GM12872 (cell line): Measurements from ENCODE around the gene HMCN1.

Experiments used
- CTCF ChIP-seq: IDR thresholded peaks from 3 replicates; pipeline ENCODE4 v1.5.1; 2011; ENCODE audit warnings: low read depth, mild to moderate bottlenecking, low read length, moderate library complexity; ENCODE audit not compliant: insufficient read depth

HMCN1 gene

DNA sequence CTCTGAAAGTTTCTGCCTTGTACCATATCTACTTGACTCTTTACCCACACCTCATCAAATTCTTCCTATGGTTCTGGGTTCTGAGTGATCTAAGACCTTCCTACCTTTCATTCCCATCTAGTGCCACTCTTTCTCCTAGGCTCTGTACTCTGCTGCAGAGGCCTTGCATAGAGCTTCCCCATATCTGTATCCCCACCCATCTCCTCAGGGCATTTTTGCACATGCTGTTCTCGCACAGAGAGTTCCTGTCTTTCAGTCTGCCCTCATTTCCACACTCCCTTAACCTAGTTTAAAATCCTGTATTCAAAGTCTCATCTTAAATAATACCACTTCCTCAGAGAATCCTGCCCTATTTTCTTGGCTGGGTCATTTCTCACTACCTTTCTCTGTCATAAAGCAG is 114.8 kb downstream of the HMCN1 start:
- TF ChIP-seq CTCF = no peak

GRCh38 chr1:185850366-185850765 is 116.2 kb downstream of the HMCN1 start:
- no peak for TF ChIP-seq CTCF

DNA sequence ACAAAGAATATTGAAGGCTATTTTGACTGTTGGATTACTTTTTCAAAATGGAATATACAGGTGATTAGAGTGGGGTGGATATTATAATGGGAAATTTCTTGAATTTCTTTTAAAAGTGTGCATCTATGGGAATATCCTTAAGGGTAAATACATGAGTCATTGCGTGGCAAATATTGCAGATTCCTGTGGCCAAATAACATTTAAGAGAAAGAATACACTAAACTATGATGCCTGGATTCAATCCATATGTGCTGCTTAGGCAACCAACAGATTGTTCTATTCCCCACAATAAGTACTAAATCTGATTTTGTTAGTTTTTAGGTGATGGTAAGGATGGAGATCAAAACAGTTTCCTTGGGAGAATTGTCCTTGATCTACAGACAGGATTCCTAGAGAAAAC is 119.5 kb downstream of the HMCN1 start:
- TF ChIP-seq CTCF = no peak

GRCh38 chr1:185856482-185856881 is 122.3 kb downstream of the HMCN1 start:
- no peak for TF ChIP-seq CTCF

DNA sequence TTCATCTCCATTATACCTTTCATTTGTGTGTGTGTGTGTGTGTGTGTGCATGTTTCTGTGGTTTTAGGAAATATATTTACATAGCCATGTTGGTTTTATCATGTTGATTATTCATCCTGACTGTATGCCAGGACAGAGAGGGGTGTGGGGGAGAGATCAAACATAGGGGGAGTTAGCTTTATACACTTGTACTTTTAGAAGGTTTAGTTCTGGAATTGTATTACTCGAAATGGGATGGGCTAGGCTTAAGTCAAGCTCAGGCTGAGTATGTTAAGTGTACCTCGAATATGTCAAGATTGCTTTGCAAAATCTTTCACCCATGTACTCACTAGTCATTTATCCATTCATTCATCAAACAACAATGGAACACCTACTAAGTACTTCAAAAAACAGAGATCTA is 123.3 kb downstream of the HMCN1 start:
- no peak for TF ChIP-seq CTCF

- TF ChIP-seq CTCF = no peak
Observed at GRCh38 chr1:185860311-185860710, 126.1 kb downstream of the HMCN1 start.

GRCh38 chr1:185860859-185861258 is 126.7 kb downstream of the HMCN1 start:
- TF ChIP-seq CTCF = no peak

DNA sequence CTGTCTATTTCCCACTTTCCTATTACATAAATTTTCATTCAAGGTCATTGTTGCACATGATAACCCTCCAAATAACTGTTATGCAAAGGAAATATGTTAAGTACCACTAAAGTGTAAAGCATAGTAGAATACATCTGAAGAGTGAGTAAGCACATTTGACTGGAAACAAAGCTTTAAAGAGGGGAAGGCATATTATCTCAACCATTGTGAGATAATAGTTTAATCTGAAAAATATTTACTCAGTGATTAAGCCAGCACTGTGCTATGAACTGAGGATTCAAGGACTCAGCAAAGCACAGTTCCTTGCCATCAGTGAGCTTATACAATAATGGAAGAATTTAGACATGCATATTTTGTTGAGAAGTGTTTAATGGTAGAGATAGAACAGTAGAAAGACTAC is 127.4 kb downstream of the HMCN1 start:
- TF ChIP-seq CTCF = no peak
